Umbilical cord (tissue), 2 donors: ENCODE data around the gene RAP1GAP2. TPM values are rescaled to one million over a fixed set of nuclear protein-coding genes. Genes with fewer than 3 reads are reported as not detected.
"Not testable (repeated sequence)": the region's sequence is repeated elsewhere in the genome, so short reads cannot be mapped to it uniquely, and the experiment has no call there.

Experiments used
- DNase-seq: peaks from one replicate; pipeline ENCODE4 v3.0.0-alpha.2; 2015; ENCODE audit warnings: low spot score
- total RNA-seq: library from RNA; depleted of rRNA; stranded (reverse); fragments of >200 nt; gene quantifications from one replicate; pipeline ENCODE4 v1.2.3, GENCODE V29; 2014; ENCODE audit warnings: low replicate concordance; ENCODE audit not compliant: insufficient read depth

Gene RAP1GAP2
- total RNA-seq: 16.6 TPM

- DNase-seq: peak; percentile 10
These were observed at the start of gene RAP1GAP2 for GRCh38 chr17:2796164-2797125. Gene RAP1GAP2, plus strand, starts transcription at chr17:2796438. Its CDS starts 90 bp downstream, at chr17:2796528.

- no peak for DNase-seq
These were observed 47.0 kb upstream of the RAP1GAP2 start, which contains the start of gene CCDC92B for GRCh38 chr17:2749058-2749783. Gene CCDC92B, minus strand, starts transcription at chr17:2749652. Its CDS starts 14,507 bp downstream, at chr17:2735145.

DNA sequence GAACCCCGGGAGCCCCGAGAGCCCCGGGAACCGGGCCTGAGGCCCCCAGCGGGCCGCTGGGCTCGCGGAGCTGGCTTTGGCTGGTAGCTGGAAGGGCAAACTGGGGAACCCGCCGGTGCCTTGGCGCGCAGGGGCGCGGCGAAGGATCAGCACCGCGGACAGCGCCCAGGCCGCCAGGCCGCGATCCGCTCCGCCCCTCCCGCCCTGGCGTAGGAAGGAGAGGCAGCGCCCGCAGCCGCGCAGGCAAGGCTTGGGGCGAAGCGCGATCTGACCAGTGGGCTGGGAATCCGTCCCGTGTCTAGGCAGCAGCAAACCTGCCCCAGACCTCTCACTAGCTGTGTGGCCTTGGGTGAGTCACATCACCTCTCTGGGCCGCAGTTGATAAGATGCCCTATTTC is 46.5 kb upstream of the RAP1GAP2 start:
- DNase-seq: peak; percentile 64

DNA sequence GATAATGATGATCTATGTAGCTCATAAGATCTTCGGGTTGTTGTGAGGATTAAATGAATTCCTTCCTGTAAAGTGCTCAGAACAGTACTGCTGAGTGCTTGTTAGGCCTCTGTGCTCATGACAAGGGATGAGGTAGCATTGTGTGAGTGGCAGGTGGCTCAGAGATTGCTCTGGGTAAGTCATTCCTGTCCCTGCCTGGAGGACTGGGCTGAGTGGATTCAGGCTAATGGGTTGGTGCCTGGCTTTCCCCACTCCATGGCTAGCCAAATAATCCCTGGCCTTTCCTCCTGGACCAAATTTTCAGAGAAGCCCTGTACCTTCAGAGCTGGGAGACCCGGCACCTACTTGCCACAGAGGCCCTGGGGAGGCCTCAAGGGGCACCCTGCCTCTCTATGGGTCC is 45.5 kb upstream of the RAP1GAP2 start:
- DNase-seq: no peak

DNA sequence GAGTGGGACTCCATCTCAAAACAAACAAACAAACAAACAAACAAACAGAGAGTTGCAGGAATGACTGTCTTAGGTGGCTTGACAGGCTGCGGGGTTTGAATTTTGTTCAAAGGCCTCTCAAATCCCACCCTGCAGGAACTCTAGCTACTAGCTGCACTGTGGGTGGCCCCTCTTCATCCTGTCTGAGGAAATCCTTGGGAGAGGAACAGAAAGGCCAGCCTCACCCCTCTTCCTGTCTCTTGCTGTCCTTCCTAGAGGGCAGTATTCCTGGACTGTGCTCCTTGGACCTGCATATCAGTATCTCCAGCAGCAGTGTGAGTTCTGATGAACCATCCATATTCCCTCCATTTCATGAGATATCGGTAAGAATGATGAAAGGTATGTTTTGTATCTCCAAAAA is 44.7 kb upstream of the RAP1GAP2 start:
- no peak for DNase-seq

- no peak for DNase-seq
These were observed 40.1 kb upstream of the RAP1GAP2 start for GRCh38 chr17:2755891-2756724.

DNA sequence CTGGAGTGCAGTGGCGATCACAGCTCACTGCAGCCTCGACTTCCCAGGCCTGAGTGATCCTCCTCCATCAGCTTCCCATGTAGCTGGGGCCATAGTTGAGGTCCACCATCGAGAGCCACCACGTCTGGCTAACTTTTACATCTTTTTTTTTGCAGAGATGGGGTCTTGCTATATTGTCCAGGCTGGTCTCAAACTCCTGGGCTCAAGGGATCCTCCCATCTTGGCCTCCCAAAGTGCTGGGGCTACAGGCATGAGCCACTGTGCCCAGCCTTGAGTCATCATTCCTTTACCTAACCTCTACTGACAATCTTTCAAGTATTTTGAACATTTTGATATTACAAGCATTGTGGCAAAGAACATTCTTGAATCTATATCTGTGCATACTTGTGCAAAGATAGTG is 37.4 kb upstream of the RAP1GAP2 start:
- no peak for DNase-seq

- no peak for DNase-seq
These were observed 26.1 kb upstream of the RAP1GAP2 start for GRCh38 chr17:2770129-2770528.

- no peak for DNase-seq
These were observed 21.0 kb upstream of the RAP1GAP2 start for GRCh38 chr17:2775206-2775605.

GRCh38 chr17:2776589-2777241 is 19.5 kb upstream of the RAP1GAP2 start:
- DNase-seq: no peak

DNA sequence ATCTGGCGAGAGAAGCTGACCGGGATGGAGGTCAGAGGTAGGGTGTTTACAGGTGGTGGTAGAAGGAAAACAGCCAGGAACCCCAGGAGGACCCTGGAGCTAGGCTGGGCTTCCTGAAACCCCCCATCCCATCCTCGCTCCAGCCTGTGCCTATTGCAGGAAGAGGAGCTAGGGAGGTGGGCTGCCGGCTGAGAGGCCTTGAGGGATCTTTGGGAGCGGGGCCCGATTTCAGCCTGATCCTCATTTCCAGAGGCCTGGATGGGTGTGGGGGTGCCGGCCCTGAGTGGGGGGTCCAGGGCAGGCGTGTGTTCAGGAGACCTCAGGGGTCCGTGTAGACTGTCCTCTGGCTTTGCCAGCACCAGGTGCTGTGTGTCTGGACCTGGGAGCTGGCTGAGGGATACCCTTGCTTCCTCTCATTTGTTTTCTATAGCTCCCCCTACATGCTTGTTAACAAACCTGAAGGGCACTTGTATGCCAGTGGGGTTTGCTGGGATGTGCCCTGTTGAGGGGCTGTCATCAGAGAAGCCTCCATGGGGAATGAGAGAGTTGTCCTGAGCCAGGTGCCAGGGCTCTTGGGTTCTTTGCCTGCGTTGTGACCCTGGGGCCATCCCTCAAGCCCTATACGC is 18.9 kb upstream of the RAP1GAP2 start:
- DNase-seq: no peak

- no peak for DNase-seq
These were observed 17.7 kb upstream of the RAP1GAP2 start for GRCh38 chr17:2778489-2778888.

DNA sequence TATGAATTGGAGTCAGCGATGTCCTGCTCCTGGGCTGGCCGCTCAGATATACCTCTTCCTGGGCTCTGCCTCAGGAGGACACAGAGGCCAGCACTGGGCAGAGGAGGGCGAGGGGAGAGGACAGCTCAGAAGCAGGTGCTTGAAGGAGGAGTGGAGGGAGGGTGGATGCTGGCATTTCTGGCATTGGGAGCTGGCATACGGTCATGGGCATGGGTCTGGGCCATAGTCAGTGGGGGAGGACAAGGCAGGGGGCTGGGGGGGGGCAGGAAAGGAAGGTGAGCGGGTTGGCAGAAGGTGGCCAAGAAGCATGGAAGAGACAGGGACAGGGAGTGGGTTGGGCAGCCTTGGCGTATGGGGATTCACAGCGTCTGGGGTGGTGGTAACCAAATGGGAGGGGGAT is 16.7 kb upstream of the RAP1GAP2 start:
- no peak for DNase-seq

GRCh38 chr17:2780256-2780655 is 16.0 kb upstream of the RAP1GAP2 start:
- DNase-seq: no peak

- no peak for DNase-seq
These were observed 15.2 kb upstream of the RAP1GAP2 start for GRCh38 chr17:2780931-2781454.

- not testable (repeated sequence) for DNase-seq
These were observed 14.6 kb upstream of the RAP1GAP2 start for GRCh38 chr17:2781598-2781997.

DNA sequence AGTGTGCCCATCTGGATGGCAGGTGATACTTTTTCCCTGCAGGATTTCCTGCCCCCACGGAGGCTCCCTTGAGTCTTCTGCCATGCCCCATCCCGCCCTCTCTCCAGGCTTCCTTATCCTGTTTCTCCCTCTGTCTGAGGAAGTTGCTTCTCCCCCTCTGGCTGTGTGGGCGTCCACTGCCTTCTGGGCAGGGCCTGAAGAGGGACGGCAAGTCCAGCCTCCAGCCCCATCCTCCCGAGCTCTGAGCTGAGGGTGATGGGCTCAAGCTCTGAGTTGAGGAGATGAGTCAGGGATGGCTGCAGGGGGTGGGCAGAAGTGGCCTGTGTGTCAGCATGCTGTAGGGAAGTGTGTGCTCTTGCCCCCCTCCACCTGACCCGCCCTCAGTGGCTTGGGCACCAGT is 14.2 kb upstream of the RAP1GAP2 start:
- peak; percentile 6 for DNase-seq

DNA sequence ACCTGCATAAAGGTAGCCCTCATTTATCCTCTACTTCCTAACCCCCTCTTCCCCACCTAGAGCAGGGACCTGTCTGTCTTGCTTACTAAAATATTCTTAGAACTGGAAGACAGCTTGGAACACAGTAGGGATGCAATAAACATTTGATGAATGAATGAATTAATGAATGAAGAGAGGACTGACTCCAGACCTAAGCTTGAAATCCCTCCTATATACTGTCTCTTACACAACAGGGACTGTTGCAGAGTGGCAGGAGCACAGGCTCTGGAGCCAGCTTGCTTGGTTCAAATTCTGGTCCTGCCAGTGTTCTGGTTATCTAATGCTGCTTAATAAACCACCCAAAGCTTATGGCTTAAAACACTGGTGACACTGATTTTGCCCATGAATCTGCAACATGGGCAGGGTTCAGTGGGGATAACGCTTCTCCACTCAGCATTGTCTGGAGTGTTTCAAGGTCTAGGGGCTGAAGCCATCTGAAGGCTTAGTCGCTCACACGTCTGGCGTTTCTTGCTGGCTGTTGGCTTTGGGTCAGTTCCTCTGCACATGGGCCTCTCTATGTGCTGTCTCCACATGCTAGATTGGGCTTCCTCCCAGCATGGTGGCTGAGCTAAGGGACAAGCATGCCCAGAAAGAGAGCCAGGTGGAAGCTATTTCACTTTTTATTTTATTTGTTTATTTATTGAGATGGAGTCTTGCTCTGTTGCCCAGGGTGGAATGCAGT is 12.8 kb upstream of the RAP1GAP2 start:
- no peak for DNase-seq

DNA sequence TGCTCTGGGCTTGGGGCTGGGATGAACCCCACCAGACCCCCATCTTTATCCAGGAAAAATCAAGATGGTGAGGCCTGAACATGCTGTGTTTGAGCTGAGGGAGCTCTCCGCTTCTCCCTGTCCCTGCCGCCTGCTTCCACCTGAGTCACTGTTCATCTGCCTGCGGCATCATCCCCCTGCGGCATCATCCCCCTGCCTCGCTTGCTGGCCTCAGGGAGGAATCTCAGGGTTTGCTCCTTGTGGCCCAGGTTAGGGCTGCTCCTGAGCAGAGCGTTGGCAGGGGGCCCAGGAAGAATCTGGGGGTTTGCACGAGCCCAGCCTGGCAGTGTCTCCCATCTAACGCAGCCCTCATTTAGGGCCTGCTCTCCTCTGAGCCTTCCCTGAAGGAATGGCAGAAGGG is 11.4 kb upstream of the RAP1GAP2 start:
- no peak for DNase-seq

GRCh38 chr17:2785376-2785775 is 10.9 kb upstream of the RAP1GAP2 start:
- not testable (repeated sequence) for DNase-seq
